ENCODE results near the gene C10orf90. TPM values are rescaled to one million over a fixed set of nuclear protein-coding genes. Genes with fewer than 3 reads are reported as not detected.
"Not testable (repeated sequence)": the region's sequence is repeated elsewhere in the genome, so short reads cannot be mapped to it uniquely, and the experiment has no call there.

The C10orf90 gene
- total and polyA plus RNA-seq, 4 donors = 1.7 to 3.4 (median 3.2) TPM

- no peaks in the 10 kb centered on the region for H3K36me3 ChIP-seq (ENCODE audit: control insufficient read depth, insufficient read depth, low read length)
- no peaks in the 10 kb centered on the region for H3K27me3 ChIP-seq (ENCODE audit: control insufficient read depth, insufficient read depth, low read length)
- no peak overlapping the region for H3K27ac ChIP-seq (ENCODE audit: low read depth, low read length)
- WGBS (ENCODE audit: insufficient coverage) = 25% methylated on average over 3 of the region's 7 CpGs
- H3K4me3 ChIP-seq (ENCODE audit: low read depth, low read length) = no peak overlapping the region
- peak in 2 of 6 donors; percentile 39 to 58 for DNase-seq (ENCODE audit: low read depth in 4 of 6, low spot score in 6 of 6)
- no peaks in the 10 kb centered on the region for H3K9me3 ChIP-seq (ENCODE audit: control insufficient read depth, insufficient read depth, low read length)
- peaks cover 23% of the 10 kb centered on the region for H3K4me1 ChIP-seq (ENCODE audit: control insufficient read depth, insufficient read depth, low read length)
Observed at GRCh38 chr10:126565441-126565840, 105.1 kb downstream of the C10orf90 start.

DNA sequence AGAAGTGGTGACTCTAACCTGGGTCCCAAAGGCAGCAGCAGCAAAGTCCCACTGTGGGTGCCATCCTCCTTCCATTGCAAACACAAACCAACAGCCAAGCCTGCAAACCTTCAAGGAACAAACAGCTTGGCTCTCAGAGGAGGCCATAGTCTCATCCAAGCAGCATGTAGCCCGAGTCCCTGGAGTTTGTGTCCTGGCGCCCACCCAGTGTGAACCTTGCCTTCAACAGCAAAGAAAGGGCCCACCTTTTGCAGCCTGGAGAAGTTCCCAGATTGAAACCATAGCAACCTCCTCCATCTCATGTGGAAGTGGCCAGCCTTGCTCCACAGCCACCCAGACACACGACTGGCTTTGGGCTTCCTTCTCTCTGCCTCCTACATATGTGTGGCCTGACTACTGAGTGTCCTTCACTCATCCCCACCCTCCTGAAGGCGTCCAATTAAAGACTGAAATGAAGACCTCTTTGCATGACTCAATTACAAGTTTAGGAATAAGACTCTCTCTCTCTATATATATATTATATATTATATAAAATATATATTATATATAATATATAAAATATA lies 106.1 kb downstream of the C10orf90 start:
- no peak overlapping the region for H3K4me3 ChIP-seq (ENCODE audit: low read depth, low read length)
- peaks cover 23% of the 10 kb centered on the region for H3K4me1 ChIP-seq (ENCODE audit: control insufficient read depth, insufficient read depth, low read length)
- peak in 1 of 6 donors; percentile 78 for DNase-seq (ENCODE audit: low read depth in 4 of 6, low spot score in 6 of 6)
- no peaks in the 10 kb centered on the region for H3K9me3 ChIP-seq (ENCODE audit: control insufficient read depth, insufficient read depth, low read length)
- H3K27ac ChIP-seq (ENCODE audit: low read depth, low read length) = no peak overlapping the region
- 66% methylated on average over 3 of the region's 4 CpGs for WGBS (ENCODE audit: insufficient coverage)
- H3K27me3 ChIP-seq (ENCODE audit: control insufficient read depth, insufficient read depth, low read length) = no peaks in the 10 kb centered on the region
- H3K36me3 ChIP-seq (ENCODE audit: control insufficient read depth, insufficient read depth, low read length) = no peaks in the 10 kb centered on the region

GRCh38 chr10:126563361-126563760 lies 107.1 kb downstream of the C10orf90 start:
- peaks cover 22% of the 10 kb centered on the region for H3K4me1 ChIP-seq (ENCODE audit: control insufficient read depth, insufficient read depth, low read length)
- no peaks in the 10 kb centered on the region for H3K27me3 ChIP-seq (ENCODE audit: control insufficient read depth, insufficient read depth, low read length)
- WGBS (ENCODE audit: insufficient coverage) = 88% methylated on average over 2 of the region's 3 CpGs
- DNase-seq (ENCODE audit: low read depth in 4 of 6, low spot score in 6 of 6) = no peak
- H3K36me3 ChIP-seq (ENCODE audit: control insufficient read depth, insufficient read depth, low read length) = no peaks in the 10 kb centered on the region
- no peak overlapping the region for H3K4me3 ChIP-seq (ENCODE audit: low read depth, low read length)
- no peaks in the 10 kb centered on the region for H3K9me3 ChIP-seq (ENCODE audit: control insufficient read depth, insufficient read depth, low read length)
- no peak overlapping the region for H3K27ac ChIP-seq (ENCODE audit: low read depth, low read length)

- 42% methylated on average over 10 of the region's 13 CpGs for WGBS (ENCODE audit: insufficient coverage)
- no peak overlapping the region for H3K4me3 ChIP-seq (ENCODE audit: low read depth, low read length)
- no peaks in the 10 kb centered on the region for H3K36me3 ChIP-seq (ENCODE audit: control insufficient read depth, insufficient read depth, low read length)
- peak overlapping the region; percentile 58 for H3K27ac ChIP-seq (ENCODE audit: low read depth, low read length)
- DNase-seq (ENCODE audit: low read depth in 4 of 6, low spot score in 6 of 6) = no peak
- H3K27me3 ChIP-seq (ENCODE audit: control insufficient read depth, insufficient read depth, low read length) = no peaks in the 10 kb centered on the region
- H3K4me1 ChIP-seq (ENCODE audit: control insufficient read depth, insufficient read depth, low read length) = peaks cover 23% of the 10 kb centered on the region
- H3K9me3 ChIP-seq (ENCODE audit: control insufficient read depth, insufficient read depth, low read length) = no peaks in the 10 kb centered on the region
Observed at GRCh38 chr10:126561921-126562680, 108.4 kb downstream of the C10orf90 start.

DNA sequence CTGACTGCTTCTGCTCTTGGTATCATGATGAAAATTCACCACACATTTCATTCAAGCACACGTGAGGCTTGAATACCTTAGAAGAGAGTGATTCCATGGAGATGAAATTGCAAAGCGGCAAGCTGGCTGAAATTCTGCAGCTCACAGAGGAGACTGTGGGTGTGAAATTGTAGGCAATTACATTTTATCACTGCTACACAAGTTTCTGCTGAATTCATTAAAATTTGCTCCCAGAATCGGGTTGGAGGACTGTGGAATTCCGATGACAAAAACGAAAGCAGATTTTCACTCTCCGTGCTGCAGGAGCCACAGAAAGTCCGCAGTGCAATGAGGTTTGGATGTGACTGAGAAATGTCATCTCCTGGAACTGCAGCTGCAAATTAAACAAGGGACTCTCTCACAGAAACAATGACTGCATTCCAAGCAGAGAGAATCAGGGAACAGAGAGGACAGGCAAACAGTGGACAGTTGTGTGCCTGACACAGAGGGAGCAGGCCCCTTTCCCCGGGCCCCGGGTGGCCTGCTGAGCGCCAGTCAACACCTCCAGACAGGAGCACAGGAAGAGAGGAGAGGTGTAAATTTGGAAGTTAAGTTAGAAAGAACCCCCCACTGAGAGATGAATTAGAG lies 109.1 kb downstream of the C10orf90 start:
- no peaks in the 10 kb centered on the region for H3K27me3 ChIP-seq (ENCODE audit: control insufficient read depth, insufficient read depth, low read length)
- peak in 3 of 6 donors; percentile 26 to 84 (median 72) for DNase-seq (ENCODE audit: low read depth in 4 of 6, low spot score in 6 of 6)
- H3K36me3 ChIP-seq (ENCODE audit: control insufficient read depth, insufficient read depth, low read length) = no peaks in the 10 kb centered on the region
- no peaks in the 10 kb centered on the region for H3K9me3 ChIP-seq (ENCODE audit: control insufficient read depth, insufficient read depth, low read length)
- peaks cover 23% of the 10 kb centered on the region for H3K4me1 ChIP-seq (ENCODE audit: control insufficient read depth, insufficient read depth, low read length)
- H3K27ac ChIP-seq (ENCODE audit: low read depth, low read length) = peak overlapping the region; percentile 58
- WGBS (ENCODE audit: insufficient coverage) = 3% methylated on average over 5 of the region's 10 CpGs
- peak overlapping the region; percentile 9 for H3K4me3 ChIP-seq (ENCODE audit: low read depth, low read length)

DNA sequence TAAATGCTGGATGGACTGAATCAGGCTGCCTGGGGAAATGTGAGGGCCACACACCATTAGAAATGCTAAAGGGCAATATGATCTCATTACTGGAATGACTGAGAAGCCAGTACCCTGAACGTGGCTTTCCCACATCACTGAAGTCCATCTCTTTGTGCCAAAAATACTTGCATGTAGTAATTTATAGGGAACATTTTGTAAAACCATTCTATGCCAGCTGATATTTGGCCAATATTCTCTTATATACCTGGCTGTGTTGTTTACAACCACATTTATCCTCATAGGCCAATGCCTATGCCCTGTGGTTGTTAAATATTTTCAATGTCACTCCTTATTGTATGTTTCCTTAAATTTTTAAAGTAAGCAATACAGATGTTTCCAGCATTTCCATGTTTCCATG lies 111.6 kb downstream of the C10orf90 start:
- no CpG with 5 or more reads among the region's 1 CpG for WGBS (ENCODE audit: insufficient coverage)
- H3K27ac ChIP-seq (ENCODE audit: low read depth, low read length) = no peak overlapping the region

GRCh38 chr10:126551202-126551601 lies 119.3 kb downstream of the C10orf90 start:
- no peaks in the 10 kb centered on the region for H3K4me1 ChIP-seq (ENCODE audit: control insufficient read depth, insufficient read depth, low read length)
- DNase-seq (ENCODE audit: low read depth in 4 of 6, low spot score in 6 of 6) = no peak
- no peak overlapping the region for H3K4me3 ChIP-seq (ENCODE audit: low read depth, low read length)
- H3K27me3 ChIP-seq (ENCODE audit: control insufficient read depth, insufficient read depth, low read length) = no peaks in the 10 kb centered on the region
- no peaks in the 10 kb centered on the region for H3K36me3 ChIP-seq (ENCODE audit: control insufficient read depth, insufficient read depth, low read length)
- H3K9me3 ChIP-seq (ENCODE audit: control insufficient read depth, insufficient read depth, low read length) = no peaks in the 10 kb centered on the region
- H3K27ac ChIP-seq (ENCODE audit: low read depth, low read length) = no peak overlapping the region

More for the DNA sequence above, 111.6 kb downstream of the C10orf90 start:
- H3K4me3 ChIP-seq (ENCODE audit: low read depth, low read length) = no peak overlapping the region
- DNase-seq (ENCODE audit: low read depth in 4 of 6, low spot score in 6 of 6) = no peak
- peaks cover 20% of the 10 kb centered on the region for H3K4me1 ChIP-seq (ENCODE audit: control insufficient read depth, insufficient read depth, low read length)
- H3K27me3 ChIP-seq (ENCODE audit: control insufficient read depth, insufficient read depth, low read length) = no peaks in the 10 kb centered on the region
- H3K9me3 ChIP-seq (ENCODE audit: control insufficient read depth, insufficient read depth, low read length) = no peaks in the 10 kb centered on the region
- H3K36me3 ChIP-seq (ENCODE audit: control insufficient read depth, insufficient read depth, low read length) = no peaks in the 10 kb centered on the region

GRCh38 chr10:126550586-126550985 lies 119.9 kb downstream of the C10orf90 start:
- not testable (repeated sequence) for DNase-seq (ENCODE audit: low read depth in 4 of 6, low spot score in 6 of 6); H3K9me3 ChIP-seq (ENCODE audit: control insufficient read depth, insufficient read depth, low read length); H3K4me1 ChIP-seq (ENCODE audit: control insufficient read depth, insufficient read depth, low read length); H3K27ac ChIP-seq (ENCODE audit: low read depth, low read length); H3K4me3 ChIP-seq (ENCODE audit: low read depth, low read length); H3K36me3 ChIP-seq (ENCODE audit: control insufficient read depth, insufficient read depth, low read length); H3K27me3 ChIP-seq (ENCODE audit: control insufficient read depth, insufficient read depth, low read length)
- 90% methylated on average over 3 of the region's 4 CpGs for WGBS (ENCODE audit: insufficient coverage)

GRCh38 chr10:126549344-126549743 lies 121.1 kb downstream of the C10orf90 start:
- Histone ChIP-seq H3K27me3 (ENCODE audit: control insufficient read depth, insufficient read depth, low read length) (no peaks in the 10 kb centered on the region), H3K4me1 (ENCODE audit: control insufficient read depth, insufficient read depth, low read length) (no peaks in the 10 kb centered on the region), H3K9me3 (ENCODE audit: control insufficient read depth, insufficient read depth, low read length) (no peaks in the 10 kb centered on the region), H3K36me3 (ENCODE audit: control insufficient read depth, insufficient read depth, low read length) (no peaks in the 10 kb centered on the region), H3K27ac (ENCODE audit: low read depth, low read length) (no peak overlapping the region), H3K4me3 (ENCODE audit: low read depth, low read length) (no peak overlapping the region)
- DNase-seq (ENCODE audit: low read depth in 4 of 6, low spot score in 6 of 6) = peak in 1 of 6 donors; percentile 48

GRCh38 chr10:126544565-126544964 lies 125.9 kb downstream of the C10orf90 start:
- Histone ChIP-seq H3K27ac (ENCODE audit: low read depth, low read length) (no peak overlapping the region), H3K4me1 (ENCODE audit: control insufficient read depth, insufficient read depth, low read length) (no peaks in the 10 kb centered on the region), H3K36me3 (ENCODE audit: control insufficient read depth, insufficient read depth, low read length) (no peaks in the 10 kb centered on the region), H3K4me3 (ENCODE audit: low read depth, low read length) (no peak overlapping the region), H3K27me3 (ENCODE audit: control insufficient read depth, insufficient read depth, low read length) (no peaks in the 10 kb centered on the region), H3K9me3 (ENCODE audit: control insufficient read depth, insufficient read depth, low read length) (no peaks in the 10 kb centered on the region)
- no peak for DNase-seq (ENCODE audit: low read depth in 4 of 6, low spot score in 6 of 6)
- 86% methylated on average over 1 of the region's 3 CpGs for WGBS (ENCODE audit: insufficient coverage)
